Keratinocyte (primary cell): ENCODE measurements around the gene MELTF. TPM values are rescaled to one million over a fixed set of nuclear protein-coding genes. Genes with fewer than 3 reads are reported as not detected.

Experiments
- DNase-seq: peaks from one replicate; pipeline ENCODE4 v3.0.0-alpha.2; 2011; ENCODE audit warnings: low read depth, missing footprints, low spot score
- FAIRE-seq: peaks from 2 replicates; lab custom pipeline; 2011; peaks lifted over from hg19 to GRCh38; lab: Jason Lieb, UNC
- H2AFZ ChIP-seq: 2 replicates; pipeline ENCODE4 v1.6.0; 2012; ENCODE audit warnings: low read length, control low read depth, inconsistent platforms; ENCODE audit not compliant: control insufficient read depth
- H3K27ac ChIP-seq: 2 replicates; pipeline ENCODE4 v1.5.1; 2011; ENCODE audit warnings: low read length; ENCODE audit not compliant: control insufficient read depth, insufficient read depth
- H3K27me3 ChIP-seq: 3 replicates; pipeline ENCODE4 v1.6.0; 2011; ENCODE audit warnings: low read length; ENCODE audit not compliant: control insufficient read depth, insufficient read depth; ENCODE audit errors: extremely low read depth
- H3K36me3 ChIP-seq, 2 experiments: 2 replicates in 1 of 2; 3 replicates in 1 of 2; pipeline ENCODE4 v1.5.1; 2011; ENCODE audit warnings: low read length in 2 of 2, mild to moderate bottlenecking in 1 of 2; ENCODE audit not compliant: control insufficient read depth in 2 of 2, insufficient read depth in 2 of 2; ENCODE audit errors: extremely low read depth in 1 of 2
- H3K4me1 ChIP-seq: 3 replicates; pipeline ENCODE4 v1.5.1; 2011; ENCODE audit warnings: low read length; ENCODE audit not compliant: control insufficient read depth, insufficient read depth; ENCODE audit errors: extremely low read depth
- H3K4me2 ChIP-seq: 3 replicates; pipeline ENCODE4 v1.6.0; 2011; ENCODE audit warnings: low read depth, low read length; ENCODE audit not compliant: control insufficient read depth, insufficient read depth; ENCODE audit errors: extremely low read depth
- H3K4me3 ChIP-seq, 3 experiments: fragments of 200-600 bp in 1 of 3; sonication (generic) in 1 of 3; 2 replicates in 2 of 3; 3 replicates in 1 of 3; pipeline ENCODE4 v1.5.1; 2011 to 2016; ENCODE audit warnings: low read length in 3 of 3, mild to moderate bottlenecking in 3 of 3, control low read depth in 2 of 3, inconsistent platforms in 1 of 3, low read depth in 1 of 3, mixed read lengths in 1 of 3, mixed run types in 1 of 3, moderate library complexity in 1 of 3; ENCODE audit not compliant: control insufficient read depth in 2 of 3, insufficient read depth in 2 of 3; ENCODE audit errors: extremely low read depth in 1 of 3
- H3K79me2 ChIP-seq: 2 replicates; pipeline ENCODE4 v1.6.0; 2012; ENCODE audit warnings: low read length; ENCODE audit not compliant: control insufficient read depth, insufficient read depth
- H3K9ac ChIP-seq: 3 replicates; pipeline ENCODE4 v1.6.0; 2011; ENCODE audit warnings: low read length; ENCODE audit not compliant: control insufficient read depth, insufficient read depth; ENCODE audit errors: extremely low read depth
- H3K9me1 ChIP-seq: 3 replicates; pipeline ENCODE4 v1.6.0; 2011; ENCODE audit warnings: low read length; ENCODE audit not compliant: control insufficient read depth, insufficient read depth; ENCODE audit errors: extremely low read depth
- H3K9me3 ChIP-seq: 2 replicates; pipeline ENCODE4 v1.5.1; 2012; ENCODE audit warnings: low read depth, low read length; ENCODE audit not compliant: control insufficient read depth
- H4K20me1 ChIP-seq: 3 replicates; pipeline ENCODE4 v1.6.0; 2011; ENCODE audit warnings: low read length; ENCODE audit not compliant: control insufficient read depth, insufficient read depth; ENCODE audit errors: extremely low read depth
- EZH2 ChIP-seq: IDR thresholded peaks from one replicate; pipeline ENCODE4 v1.6.1; 2012; ENCODE audit warnings: inconsistent platforms, mild to moderate bottlenecking, low read length, moderate library complexity
- dilution Hi-C: fragments of 300-500 bp; cut with MboI; formaldehyde crosslinking; loops from one replicate; pipeline ENCODE4 v1.7.0; 2020; ENCODE audit warnings: low sequenced_read_pairs; ENCODE audit not compliant: extremely low pct_ligation_motif_present
- polyA plus RNA-seq, 5 experiments: library from polyadenylated mRNA; depleted of rRNA in 3 of 5; stranded (reverse) in 3 of 5; stranded (forward) in 1 of 5; unstranded in 1 of 5; fragments of >200 nt; gene quantifications; 1 replicate in 1 of 5; 2 replicates in 3 of 5; 3 replicates in 1 of 5; pipeline versions ENCODE4 v1.2.1 to v1.2.3, GENCODE V29; 2011 to 2012; ENCODE audit warnings: missing spikeins in 2 of 5, low read depth in 1 of 5, low replicate concordance in 1 of 5
- TF ChIP-seq, protein P1 (sequence below), 3 experiments: IDR thresholded peaks in 1 of 3; conservative IDR thresholded peaks in 1 of 3; optimal IDR thresholded peaks in 1 of 3; 2 replicates in 2 of 3; 3 replicates in 1 of 3; pipeline versions ENCODE3 to v1.5.1; 2011; ENCODE audit warnings: low read length in 3 of 3, mild to moderate bottlenecking in 3 of 3, moderate library complexity in 2 of 3, control low read depth in 1 of 3, inconsistent platforms in 1 of 3; ENCODE audit not compliant: insufficient read depth in 2 of 3; ENCODE audit errors: extremely low read depth in 1 of 3

Gene MELTF
- polyA plus RNA-seq, 1 donor (not counting 4 experiments of a cell fraction or from before 2014, with no cell fraction given), result 6.0 TPM

DNA sequence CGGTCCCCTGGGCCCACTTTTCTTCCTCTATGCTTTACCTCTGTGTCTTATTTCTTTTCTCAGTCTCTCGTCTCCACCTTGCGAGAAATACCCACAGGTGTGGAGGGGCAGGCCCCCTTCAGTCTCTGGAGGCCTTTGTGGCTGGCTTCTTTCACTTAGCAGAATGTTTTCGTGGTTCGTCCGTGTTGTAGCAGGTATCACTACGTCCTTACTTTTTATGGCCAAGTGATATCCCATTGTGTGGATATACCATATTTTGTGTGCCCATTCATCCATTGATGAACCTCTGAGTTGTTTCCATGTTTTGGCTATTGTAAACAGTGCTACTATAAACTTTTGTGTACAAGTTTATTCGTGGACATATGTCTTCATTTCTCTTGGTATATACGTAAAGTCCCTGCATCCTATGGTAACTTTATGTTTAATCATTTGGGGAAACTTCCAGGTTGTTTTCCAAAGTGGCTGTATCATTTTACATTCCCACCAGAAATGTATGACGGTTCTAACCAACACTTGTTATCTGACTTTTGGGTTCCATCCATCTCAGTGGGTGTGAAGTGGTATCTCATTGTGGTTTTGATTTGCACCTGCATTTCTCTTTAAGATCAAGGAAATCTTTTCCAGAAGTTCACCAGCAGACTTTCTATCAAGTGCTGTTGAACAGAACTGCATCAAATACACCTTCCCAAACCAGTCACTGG, 66.5 kb downstream of the MELTF start:
- Histone ChIP-seq H3K4me1 (no peaks in the 10 kb centered on the region), H3K9ac (no peak overlapping the region), H3K9me1 (no peaks in the 10 kb centered on the region), H3K4me2 (no peak overlapping the region), H3K79me2 (no peaks in the 10 kb centered on the region), H3K36me3 (peaks cover 0 to 1% of the 10 kb centered on the region in 2 experiments), H3K9me3 (no peaks in the 10 kb centered on the region), H3K27me3 (no peaks in the 10 kb centered on the region), H3K27ac (no peak overlapping the region), H2AFZ (no peak overlapping the region), H3K4me3 (no peak overlapping the region), H4K20me1 (no peaks in the 10 kb centered on the region)
- dilution Hi-C loops, result no loop called here
- DNase-seq (no peak), FAIRE-seq (no peak)
- TF ChIP-seq, protein P1, sequence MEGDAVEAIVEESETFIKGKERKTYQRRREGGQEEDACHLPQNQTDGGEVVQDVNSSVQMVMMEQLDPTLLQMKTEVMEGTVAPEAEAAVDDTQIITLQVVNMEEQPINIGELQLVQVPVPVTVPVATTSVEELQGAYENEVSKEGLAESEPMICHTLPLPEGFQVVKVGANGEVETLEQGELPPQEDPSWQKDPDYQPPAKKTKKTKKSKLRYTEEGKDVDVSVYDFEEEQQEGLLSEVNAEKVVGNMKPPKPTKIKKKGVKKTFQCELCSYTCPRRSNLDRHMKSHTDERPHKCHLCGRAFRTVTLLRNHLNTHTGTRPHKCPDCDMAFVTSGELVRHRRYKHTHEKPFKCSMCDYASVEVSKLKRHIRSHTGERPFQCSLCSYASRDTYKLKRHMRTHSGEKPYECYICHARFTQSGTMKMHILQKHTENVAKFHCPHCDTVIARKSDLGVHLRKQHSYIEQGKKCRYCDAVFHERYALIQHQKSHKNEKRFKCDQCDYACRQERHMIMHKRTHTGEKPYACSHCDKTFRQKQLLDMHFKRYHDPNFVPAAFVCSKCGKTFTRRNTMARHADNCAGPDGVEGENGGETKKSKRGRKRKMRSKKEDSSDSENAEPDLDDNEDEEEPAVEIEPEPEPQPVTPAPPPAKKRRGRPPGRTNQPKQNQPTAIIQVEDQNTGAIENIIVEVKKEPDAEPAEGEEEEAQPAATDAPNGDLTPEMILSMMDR (optimal IDR thresholded peaks at IDR 0.05 in 1 of 3, IDR thresholded peaks at IDR 0.05 in 1 of 3, conservative IDR thresholded peaks at IDR 0.05 in 1 of 3; ENCODE audit: extremely low read depth in 1 of 3, insufficient read depth in 2 of 3, low read length in 3 of 3), result no peak
- no peak for TF ChIP-seq EZH2

GRCh38 chr3:196962108-196962929, 67.3 kb downstream of the MELTF start:
- Histone ChIP-seq H3K9me1 (no peaks in the 10 kb centered on the region), H3K27me3 (no peaks in the 10 kb centered on the region), H3K9ac (no peak overlapping the region), H4K20me1 (no peaks in the 10 kb centered on the region), H3K27ac (no peak overlapping the region), H3K79me2 (no peaks in the 10 kb centered on the region), H3K4me2 (no peak overlapping the region), H3K4me3 (no peak overlapping the region), H3K36me3 (peaks cover 0 to 1% of the 10 kb centered on the region in 2 experiments), H3K9me3 (no peaks in the 10 kb centered on the region), H2AFZ (no peak overlapping the region), H3K4me1 (no peaks in the 10 kb centered on the region)
- DNase-seq (no peak), FAIRE-seq (no peak)
- dilution Hi-C loops, result no loop called here
- no peak for TF ChIP-seq EZH2
- TF ChIP-seq, protein P1 (optimal IDR thresholded peaks at IDR 0.05 in 1 of 3, IDR thresholded peaks at IDR 0.05 in 1 of 3, conservative IDR thresholded peaks at IDR 0.05 in 1 of 3; ENCODE audit: extremely low read depth in 1 of 3, insufficient read depth in 2 of 3, low read length in 3 of 3), result no peak
